ENCODE measurements around the gene KIAA1614.
A peak's percentile ranks its signal among the peaks of the same experiment; 100 is the strongest.

KIAA1614 gene, protein sequence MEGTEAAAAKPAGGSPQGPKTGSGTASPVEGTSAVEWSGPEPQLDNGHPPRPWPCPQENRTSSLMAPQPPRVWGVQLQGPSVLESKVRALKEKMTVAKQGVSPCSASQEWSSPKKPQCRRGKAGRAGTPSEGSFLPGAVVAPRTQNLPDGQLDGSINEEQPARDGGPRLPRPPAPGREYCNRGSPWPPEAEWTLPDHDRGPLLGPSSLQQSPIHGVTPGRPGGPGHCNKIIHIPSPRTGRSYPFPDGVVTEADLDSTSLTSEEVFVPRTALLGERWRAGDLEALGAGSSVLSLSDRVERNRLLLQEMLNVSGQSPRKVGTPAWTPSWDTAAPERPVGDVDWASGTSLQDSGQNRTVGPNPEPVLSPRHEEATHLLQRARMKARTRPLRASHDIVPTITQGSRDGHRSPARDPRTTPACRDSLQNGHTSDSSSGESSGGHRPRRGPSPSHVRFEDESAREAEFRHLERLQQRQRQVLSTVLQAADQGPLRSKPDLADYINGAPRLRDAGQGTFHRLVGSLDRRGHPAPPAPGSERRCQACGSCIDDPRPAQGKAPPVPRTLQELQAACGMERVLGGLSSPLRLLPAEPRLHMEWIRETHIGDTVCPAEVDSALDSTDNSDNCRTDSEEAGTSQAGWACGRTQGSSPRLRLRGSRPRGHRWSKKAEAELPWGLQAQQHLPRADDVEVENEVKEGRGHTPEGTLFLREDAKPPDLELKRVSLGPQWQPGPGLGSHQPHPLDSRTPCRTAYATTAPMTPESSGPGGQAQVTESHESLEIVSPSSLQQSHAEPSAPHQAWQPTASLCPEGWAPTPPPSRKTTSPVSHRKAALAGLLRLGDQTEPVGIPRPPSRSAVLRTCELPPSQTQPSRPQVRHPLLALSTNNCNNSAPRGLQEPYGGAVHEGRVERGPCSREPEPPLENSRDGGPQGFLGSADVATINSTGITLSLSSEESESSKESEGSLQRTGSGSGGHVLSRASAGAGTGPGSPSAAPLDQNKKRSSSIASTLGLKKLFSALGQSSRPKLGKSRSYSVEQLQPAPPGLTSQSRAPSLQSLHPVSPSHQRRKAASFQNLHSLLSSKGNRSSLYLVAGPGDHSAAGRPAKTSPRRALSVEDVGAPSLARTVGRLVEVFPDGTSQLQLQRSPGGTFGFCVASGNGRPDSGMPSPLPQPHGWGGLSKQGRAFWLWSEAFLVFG

DNA sequence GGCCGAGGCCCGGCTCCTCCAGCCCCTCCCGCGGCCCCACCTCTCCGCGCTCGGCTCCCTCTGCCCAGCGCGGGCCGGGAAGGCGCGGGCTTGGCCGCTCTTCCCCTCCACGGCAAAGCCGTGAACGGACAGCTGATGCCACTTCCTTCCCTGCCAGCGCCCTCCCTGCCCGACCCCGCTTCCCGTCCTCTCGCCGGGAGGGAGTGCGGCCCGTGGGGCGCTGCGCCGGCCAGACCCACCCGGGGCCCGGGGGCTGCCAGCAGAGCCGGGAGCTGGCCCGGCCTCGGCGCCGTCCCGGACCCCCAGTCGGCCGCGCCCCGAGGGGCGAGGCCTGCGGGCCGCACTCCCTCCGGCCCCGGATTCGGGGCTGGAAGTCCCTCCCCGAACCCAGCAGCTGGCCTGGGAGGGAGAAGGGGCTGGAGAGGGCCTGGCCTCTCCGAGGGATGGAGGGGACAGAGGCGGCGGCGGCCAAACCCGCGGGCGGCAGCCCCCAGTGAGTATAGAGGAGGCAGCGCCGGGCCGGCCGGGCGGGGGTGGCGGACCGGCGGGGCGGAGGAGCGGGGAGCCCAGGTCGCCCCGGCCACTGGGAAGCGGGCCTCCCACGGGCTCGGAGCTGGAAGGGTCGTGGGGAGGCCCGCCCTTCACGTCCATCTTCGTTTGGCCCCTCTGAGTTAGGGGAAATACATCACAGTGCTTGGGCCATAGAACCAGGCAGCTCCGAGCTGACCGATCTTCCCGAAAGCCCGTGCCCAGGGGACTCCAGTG, at the start of gene KIAA1614:
Gene KIAA1614, plus strand, starts transcription at position 97 of the 765 bp plus-strand sequence. Its CDS starts 347 bp downstream, at position 444.
- TF ChIP-seq, protein P1, sequence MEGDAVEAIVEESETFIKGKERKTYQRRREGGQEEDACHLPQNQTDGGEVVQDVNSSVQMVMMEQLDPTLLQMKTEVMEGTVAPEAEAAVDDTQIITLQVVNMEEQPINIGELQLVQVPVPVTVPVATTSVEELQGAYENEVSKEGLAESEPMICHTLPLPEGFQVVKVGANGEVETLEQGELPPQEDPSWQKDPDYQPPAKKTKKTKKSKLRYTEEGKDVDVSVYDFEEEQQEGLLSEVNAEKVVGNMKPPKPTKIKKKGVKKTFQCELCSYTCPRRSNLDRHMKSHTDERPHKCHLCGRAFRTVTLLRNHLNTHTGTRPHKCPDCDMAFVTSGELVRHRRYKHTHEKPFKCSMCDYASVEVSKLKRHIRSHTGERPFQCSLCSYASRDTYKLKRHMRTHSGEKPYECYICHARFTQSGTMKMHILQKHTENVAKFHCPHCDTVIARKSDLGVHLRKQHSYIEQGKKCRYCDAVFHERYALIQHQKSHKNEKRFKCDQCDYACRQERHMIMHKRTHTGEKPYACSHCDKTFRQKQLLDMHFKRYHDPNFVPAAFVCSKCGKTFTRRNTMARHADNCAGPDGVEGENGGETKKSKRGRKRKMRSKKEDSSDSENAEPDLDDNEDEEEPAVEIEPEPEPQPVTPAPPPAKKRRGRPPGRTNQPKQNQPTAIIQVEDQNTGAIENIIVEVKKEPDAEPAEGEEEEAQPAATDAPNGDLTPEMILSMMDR (IDR thresholded peaks at IDR 0.05): no peak
- peak; percentile 57 for DNase-seq
- Mint-ChIP-seq H3K27me3 (ENCODE audit: low read depth, poor library complexity) (peaks cover 30% of the 10 kb centered on the region), H3K9me3 (no peaks in the 10 kb centered on the region), H3K4me1 (peaks cover 44% of the 10 kb centered on the region), H3K4me3 (peak within 1 kb of the TSS; percentile 85), H3K27ac (no peak within 1 kb of the TSS), H3K36me3 (ENCODE audit: low read depth) (no peaks in the 10 kb centered on the region)

- Mint-ChIP-seq H3K4me3 (no peak overlapping the region), H3K27me3 (ENCODE audit: low read depth, poor library complexity) (peaks cover 2% of the 10 kb centered on the region), H3K9me3 (peaks cover 7% of the 10 kb centered on the region), H3K27ac (no peak overlapping the region), H3K4me1 (no peaks in the 10 kb centered on the region), H3K36me3 (ENCODE audit: low read depth) (peaks cover 26% of the 10 kb centered on the region)
- peak; percentile 33 for DNase-seq
- TF ChIP-seq, protein P1 (IDR thresholded peaks at IDR 0.05): peak; percentile 66
Observed at GRCh38 chr1:180863158-180863775, 49.4 kb upstream of the KIAA1614 start.

GRCh38 chr1:180881806-180882509, 30.7 kb upstream of the KIAA1614 start:
- DNase-seq: no peak
- no peaks in the 10 kb centered on the region for H3K9me3 Mint-ChIP-seq
- peaks cover 9% of the 10 kb centered on the region for H3K36me3 Mint-ChIP-seq (ENCODE audit: low read depth)
- TF ChIP-seq, protein P1 (IDR thresholded peaks at IDR 0.05): peak; percentile 42
- H3K27ac Mint-ChIP-seq: no peak overlapping the region
- no peak overlapping the region for H3K4me3 Mint-ChIP-seq
- H3K4me1 Mint-ChIP-seq: peaks cover 5% of the 10 kb centered on the region
- no peaks in the 10 kb centered on the region for H3K27me3 Mint-ChIP-seq (ENCODE audit: low read depth, poor library complexity)

DNA sequence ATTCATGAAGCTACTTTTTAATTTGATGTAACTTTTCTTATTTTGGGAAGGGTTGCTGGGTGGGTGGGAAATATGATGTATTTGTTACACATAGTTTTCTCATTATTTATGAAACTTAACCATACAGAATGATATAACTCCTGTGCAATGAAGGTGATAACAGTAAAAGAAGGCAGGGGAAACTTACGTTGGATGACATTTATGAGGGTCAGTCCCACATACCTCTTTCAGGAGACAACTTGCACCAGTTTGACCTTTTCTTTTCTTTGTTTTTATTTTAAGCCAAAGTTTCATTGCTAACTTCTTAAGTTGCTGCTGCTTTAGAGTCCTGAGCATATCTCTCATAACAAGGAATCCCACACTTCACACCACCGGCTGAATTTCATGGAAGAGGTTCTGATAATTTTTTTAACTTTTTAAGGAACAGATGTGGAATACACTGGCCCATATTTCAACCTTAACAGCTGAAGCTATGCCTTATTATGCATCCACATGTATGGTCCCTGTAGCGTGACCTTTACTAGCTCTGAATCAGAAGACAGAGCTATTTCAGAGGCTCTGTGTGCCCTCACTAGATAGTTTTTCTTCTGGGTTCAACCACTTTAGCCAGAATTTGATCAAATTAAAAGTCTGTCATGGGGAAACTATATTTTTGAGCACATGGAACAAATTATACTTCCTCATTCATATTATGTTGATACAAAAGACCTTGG, 28.0 kb upstream of the KIAA1614 start:
- TF ChIP-seq, protein P1 (IDR thresholded peaks at IDR 0.05): no peak
- Mint-ChIP-seq H3K27me3 (ENCODE audit: low read depth, poor library complexity) (no peaks in the 10 kb centered on the region), H3K9me3 (no peaks in the 10 kb centered on the region), H3K4me3 (no peak overlapping the region), H3K36me3 (ENCODE audit: low read depth) (peaks cover 15% of the 10 kb centered on the region), H3K27ac (no peak overlapping the region), H3K4me1 (peaks cover 5% of the 10 kb centered on the region)
- no peak for DNase-seq

Measured in nephron progenitor cell (in vitro differentiated cells).